ENCODE data around the gene ITGB1. TPM values are rescaled to one million over a fixed set of nuclear protein-coding genes. Genes with fewer than 3 reads are reported as not detected.
"Not testable (repeated sequence)": the region's sequence is repeated elsewhere in the genome, so short reads cannot be mapped to it uniquely, and the experiment has no call there.

ITGB1 gene
- total RNA-seq (2014; rRNA removed; shearing (Covaris generic)): 650 and 683 TPM in 2 replicates

GRCh38 chr10:32958085-32959005, at the start of gene ITGB1:
ITGB1 (minus strand) TSS chr10:32958230; CDS start chr10:32935558, 22,672 bp downstream.
- peak; percentile 88 for DNase-seq (ENCODE audit: low spot score)

- no peak for DNase-seq (ENCODE audit: low spot score)
Observed at GRCh38 chr10:33006342-33006887, 48.4 kb upstream of the ITGB1 start.

GRCh38 chr10:33005322-33006301, 47.6 kb upstream of the ITGB1 start:
- DNase-seq (ENCODE audit: low spot score): peak; percentile 81

- DNase-seq (ENCODE audit: low spot score): no peak
Observed at GRCh38 chr10:33001908-33002492, 44.0 kb upstream of the ITGB1 start.

- DNase-seq (ENCODE audit: low spot score): not testable (repeated sequence)
Observed at GRCh38 chr10:32998060-32998581, 40.1 kb upstream of the ITGB1 start.

GRCh38 chr10:32995751-32996150, 37.7 kb upstream of the ITGB1 start:
- no peak for DNase-seq (ENCODE audit: low spot score)

GRCh38 chr10:32995066-32995622, 37.1 kb upstream of the ITGB1 start:
- no peak for DNase-seq (ENCODE audit: low spot score)

GRCh38 chr10:32994632-32995031, 36.6 kb upstream of the ITGB1 start:
- DNase-seq (ENCODE audit: low spot score): not testable (repeated sequence)

- not testable (repeated sequence) for DNase-seq (ENCODE audit: low spot score)
Observed at GRCh38 chr10:32992310-32992709, 34.3 kb upstream of the ITGB1 start.

GRCh38 chr10:32990811-32991210, 32.8 kb upstream of the ITGB1 start:
- no peak for DNase-seq (ENCODE audit: low spot score)

GRCh38 chr10:32988604-32989003, 30.6 kb upstream of the ITGB1 start:
- DNase-seq (ENCODE audit: low spot score): no peak

- no peak for DNase-seq (ENCODE audit: low spot score)
Observed at GRCh38 chr10:32987172-32987571, 29.1 kb upstream of the ITGB1 start.

- DNase-seq (ENCODE audit: low spot score): peak; percentile 81
Observed at GRCh38 chr10:32985775-32986350, 27.8 kb upstream of the ITGB1 start.

- no peak for DNase-seq (ENCODE audit: low spot score)
Observed at GRCh38 chr10:32985341-32985764, 27.3 kb upstream of the ITGB1 start.

- DNase-seq (ENCODE audit: low spot score): no peak
Observed at GRCh38 chr10:32984003-32984600, 26.1 kb upstream of the ITGB1 start.

- DNase-seq (ENCODE audit: low spot score): peak; percentile 27
Observed at GRCh38 chr10:32982911-32983909, 25.2 kb upstream of the ITGB1 start.

GRCh38 chr10:32982293-32982709, 24.3 kb upstream of the ITGB1 start:
- DNase-seq (ENCODE audit: low spot score): peak; percentile 67

- DNase-seq (ENCODE audit: low spot score): peak; percentile 65
Observed at GRCh38 chr10:32981760-32982159, 23.7 kb upstream of the ITGB1 start.

Data from H4 (cell line).